ENCODE measurements around the gene NUDT5.

The NUDT5 gene

GRCh38 chr10:12214093-12214492 lies 18.4 kb upstream of the NUDT5 start:
- Histone ChIP-seq H2AFZ (no peak overlapping the region), H3K9me3 (ENCODE audit: control insufficient read depth, low read length) (no peaks in the 10 kb centered on the region), H3K4me2 (ENCODE audit: low read length) (no peak overlapping the region), H3K4me1 (no peaks in the 10 kb centered on the region), H3K27me3 (ENCODE audit: control insufficient read depth, insufficient read depth, low read length) (no peaks in the 10 kb centered on the region), H3K27ac (no peak overlapping the region), H3K79me2 (no peaks in the 10 kb centered on the region), H3K4me3 (ENCODE audit: low read depth, low read length) (no peak overlapping the region), H3K9ac (no peak overlapping the region), H3K36me3 (ENCODE audit: control insufficient read depth, insufficient read depth, low read length) (no peaks in the 10 kb centered on the region)
- TF ChIP-seq CTCF (IDR thresholded peaks at IDR 0.05) = no peak

DNA sequence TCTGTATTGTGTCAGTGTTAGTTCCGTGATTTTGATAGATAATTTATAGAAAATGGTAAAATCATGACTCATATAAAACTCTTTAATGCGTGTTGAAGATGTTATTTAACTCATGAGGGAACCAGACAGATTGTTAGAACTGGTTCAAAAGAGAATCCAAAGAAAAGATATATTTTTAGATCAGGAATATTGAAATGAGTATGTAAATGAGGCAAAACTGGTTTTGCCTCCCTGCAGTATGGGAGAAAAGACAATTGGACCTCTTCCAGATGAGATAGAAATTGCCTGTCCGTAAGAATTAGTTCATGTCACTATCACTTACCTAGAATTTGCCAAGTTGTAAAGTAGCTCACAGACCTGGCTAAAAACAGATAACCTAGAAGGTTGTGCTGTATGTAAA lies 17.9 kb upstream of the NUDT5 start:
- no peak overlapping the region for H3K4me2 ChIP-seq (ENCODE audit: low read length)
- H2AFZ ChIP-seq = no peak overlapping the region
- no peak overlapping the region for H3K27ac ChIP-seq
- H3K36me3 ChIP-seq (ENCODE audit: control insufficient read depth, insufficient read depth, low read length) = no peaks in the 10 kb centered on the region
- H3K27me3 ChIP-seq (ENCODE audit: control insufficient read depth, insufficient read depth, low read length) = no peaks in the 10 kb centered on the region
- H3K4me1 ChIP-seq = no peaks in the 10 kb centered on the region
- no peaks in the 10 kb centered on the region for H3K9me3 ChIP-seq (ENCODE audit: control insufficient read depth, low read length)
- no peak overlapping the region for H3K9ac ChIP-seq
- no peak overlapping the region for H3K4me3 ChIP-seq (ENCODE audit: low read depth, low read length)
- no peaks in the 10 kb centered on the region for H3K79me2 ChIP-seq
- TF ChIP-seq CTCF (IDR thresholded peaks at IDR 0.05) = no peak

- Histone ChIP-seq H3K27me3 (ENCODE audit: control insufficient read depth, insufficient read depth, low read length) (no peaks in the 10 kb centered on the region), H3K36me3 (ENCODE audit: control insufficient read depth, insufficient read depth, low read length) (no peaks in the 10 kb centered on the region), H3K27ac (no peak overlapping the region), H3K79me2 (peaks cover 8% of the 10 kb centered on the region), H3K4me3 (ENCODE audit: low read depth, low read length) (no peak overlapping the region), H3K4me2 (ENCODE audit: low read length) (no peak overlapping the region), H3K9ac (no peak overlapping the region), H3K4me1 (no peaks in the 10 kb centered on the region), H2AFZ (no peak overlapping the region), H3K9me3 (ENCODE audit: control insufficient read depth, low read length) (no peaks in the 10 kb centered on the region)
- TF ChIP-seq CTCF (IDR thresholded peaks at IDR 0.05) = no peak
These were observed 16.8 kb upstream of the NUDT5 start for GRCh38 chr10:12212454-12212853.

DNA sequence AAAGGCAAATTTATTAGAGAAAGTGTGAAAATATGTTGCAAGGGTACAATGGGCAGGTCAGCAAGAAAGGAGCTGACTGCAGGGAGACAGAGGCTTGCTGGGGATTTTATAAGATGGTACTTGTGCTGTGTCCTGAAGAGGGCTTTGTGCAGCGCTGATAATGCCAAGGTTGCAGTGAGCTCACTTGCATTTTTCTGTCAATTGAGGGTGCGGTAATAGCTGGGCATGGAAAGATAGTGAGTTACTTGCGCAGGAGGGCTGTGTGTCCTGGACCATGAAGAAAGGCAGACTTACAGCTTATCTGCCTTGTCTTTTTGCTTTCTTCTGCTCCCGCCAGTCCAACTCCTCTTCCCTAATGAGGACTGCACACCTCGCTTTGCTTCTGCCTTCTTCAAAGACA lies 12.8 kb upstream of the NUDT5 start:
- Histone ChIP-seq H2AFZ (no peak overlapping the region), H3K9ac (no peak overlapping the region), H3K36me3 (ENCODE audit: control insufficient read depth, insufficient read depth, low read length) (no peaks in the 10 kb centered on the region), H3K4me3 (ENCODE audit: low read depth, low read length) (no peak overlapping the region), H3K27me3 (ENCODE audit: control insufficient read depth, insufficient read depth, low read length) (no peaks in the 10 kb centered on the region), H3K9me3 (ENCODE audit: control insufficient read depth, low read length) (no peaks in the 10 kb centered on the region), H3K27ac (no peak overlapping the region), H3K79me2 (peaks cover 31% of the 10 kb centered on the region), H3K4me1 (no peaks in the 10 kb centered on the region), H3K4me2 (ENCODE audit: low read length) (no peak overlapping the region)
- no peak for TF ChIP-seq CTCF (IDR thresholded peaks at IDR 0.05)

DNA sequence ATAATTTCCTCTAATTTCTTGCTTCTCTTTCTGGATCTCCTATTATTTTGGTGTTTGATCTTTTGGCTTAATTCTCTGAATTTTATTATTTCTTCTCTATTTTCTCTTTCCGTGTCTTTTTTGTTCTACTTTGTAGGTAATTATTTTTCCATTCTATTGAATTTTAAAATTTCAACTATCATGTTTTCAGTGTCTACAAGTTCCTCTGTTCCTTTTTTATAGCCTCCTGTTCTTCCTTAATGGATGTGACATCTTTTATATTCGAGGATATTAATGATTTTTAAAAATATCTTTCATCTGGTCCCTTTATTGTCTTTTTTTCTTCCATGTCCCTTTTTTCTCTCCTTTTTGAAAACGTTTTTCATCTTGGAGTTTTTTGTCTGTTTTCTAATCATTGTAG lies 11.4 kb upstream of the NUDT5 start:
- H3K27me3 ChIP-seq (ENCODE audit: control insufficient read depth, insufficient read depth, low read length) = no peaks in the 10 kb centered on the region
- no peak overlapping the region for H3K9ac ChIP-seq
- H2AFZ ChIP-seq = no peak overlapping the region
- H3K36me3 ChIP-seq (ENCODE audit: control insufficient read depth, insufficient read depth, low read length) = no peaks in the 10 kb centered on the region
- no peak overlapping the region for H3K4me3 ChIP-seq (ENCODE audit: low read depth, low read length)
- H3K4me2 ChIP-seq (ENCODE audit: low read length) = no peak overlapping the region
- no peaks in the 10 kb centered on the region for H3K9me3 ChIP-seq (ENCODE audit: control insufficient read depth, low read length)
- H3K79me2 ChIP-seq = peaks cover 41% of the 10 kb centered on the region
- no peaks in the 10 kb centered on the region for H3K4me1 ChIP-seq
- no peak overlapping the region for H3K27ac ChIP-seq
- no peak for TF ChIP-seq CTCF (IDR thresholded peaks at IDR 0.05)
